H9 (cell line): ENCODE measurements around the gene PGS1. TPM values are rescaled to one million over a fixed set of nuclear protein-coding genes. Genes with fewer than 3 reads are reported as not detected.
A peak's percentile ranks its signal among the peaks of the same experiment; 100 is the strongest.

ENCODE experiments used
- DNase-seq: peaks from one replicate; pipeline ENCODE4 v3.0.0-alpha.2; 2017
- H2AFZ ChIP-seq: one replicate; pipeline ENCODE4 v1.6.1; 2013; ENCODE audit warnings: mild to moderate bottlenecking, low read length, control low read depth, moderate library complexity
- H2AK5ac ChIP-seq: 2 replicates; pipeline ENCODE4 v1.6.1; 2013; ENCODE audit warnings: low read length, control low read depth, mixed read lengths; ENCODE audit not compliant: insufficient read length
- H2BK120ac ChIP-seq: one replicate; pipeline ENCODE4 v1.6.1; 2013; ENCODE audit warnings: low read depth, mild to moderate bottlenecking, low read length, control low read depth, inconsistent platforms; ENCODE audit not compliant: poor library complexity, severe bottlenecking
- H2BK12ac ChIP-seq: 2 replicates; pipeline ENCODE4 v1.6.1; 2013; ENCODE audit warnings: low read length, control low read depth, mixed read lengths, low read depth; ENCODE audit not compliant: insufficient read length
- H2BK15ac ChIP-seq: 2 replicates; pipeline ENCODE4 v1.6.1; 2013; ENCODE audit warnings: low read depth, low read length, control low read depth
- H2BK20ac ChIP-seq: one replicate; pipeline ENCODE4 v1.6.1; 2013; ENCODE audit warnings: low read depth, mild to moderate bottlenecking, low read length, control low read depth, inconsistent platforms; ENCODE audit not compliant: poor library complexity, severe bottlenecking
- H2BK5ac ChIP-seq: 2 replicates; pipeline ENCODE4 v1.6.1; 2013; ENCODE audit warnings: low read length, control low read depth, mixed read lengths; ENCODE audit not compliant: insufficient read length
- H3K14ac ChIP-seq: 2 replicates; pipeline ENCODE4 v1.6.1; 2013; ENCODE audit warnings: low read length, control low read depth; ENCODE audit not compliant: insufficient read depth
- H3K18ac ChIP-seq: 2 replicates; pipeline ENCODE4 v1.6.1; 2013; ENCODE audit warnings: low read depth, mild to moderate bottlenecking, mixed read lengths, low read length, control low read depth; ENCODE audit not compliant: insufficient read length
- H3K23ac ChIP-seq: 2 replicates; pipeline ENCODE4 v1.6.1; 2013; ENCODE audit warnings: low read length, control low read depth, mixed read lengths, low read depth; ENCODE audit not compliant: insufficient read length
- H3K23me2 ChIP-seq: 2 replicates; pipeline ENCODE4 v1.6.1; 2013; ENCODE audit warnings: low read depth, mild to moderate bottlenecking, mixed read lengths, low read length, control low read depth; ENCODE audit not compliant: insufficient read length, poor library complexity, severe bottlenecking
- H3K27ac ChIP-seq: 2 replicates; pipeline ENCODE4 v1.5.1; 2013; ENCODE audit warnings: low read length, control low read depth, mixed read lengths, low read depth; ENCODE audit not compliant: insufficient read length
- H3K27me3 ChIP-seq: 2 replicates; pipeline ENCODE4 v1.6.1; 2013; ENCODE audit warnings: low read length, control low read depth, inconsistent platforms; ENCODE audit not compliant: insufficient read depth
- H3K4ac ChIP-seq: 2 replicates; pipeline ENCODE4 v1.6.1; 2013; ENCODE audit warnings: low read depth, mild to moderate bottlenecking, control low read depth, inconsistent platforms, low read length, moderate library complexity
- H3K4me1 ChIP-seq: 2 replicates; pipeline ENCODE4 v1.6.1; 2013; ENCODE audit warnings: low read length, control low read depth, inconsistent platforms; ENCODE audit not compliant: insufficient read depth
- H3K4me2 ChIP-seq: 2 replicates; pipeline ENCODE4 v1.6.1; 2013; ENCODE audit warnings: low read length, control low read depth, mixed read lengths; ENCODE audit not compliant: insufficient read length, insufficient read depth
- H3K56ac ChIP-seq: 2 replicates; pipeline ENCODE4 v1.6.1; 2013; ENCODE audit warnings: low read depth, mild to moderate bottlenecking, mixed read lengths, low read length, control low read depth; ENCODE audit not compliant: insufficient read length
- H3K79me1 ChIP-seq: 2 replicates; pipeline ENCODE4 v1.6.1; 2013; ENCODE audit warnings: low read depth, mild to moderate bottlenecking, moderate library complexity, low read length, control low read depth, inconsistent platforms; ENCODE audit not compliant: insufficient read depth, poor library complexity, severe bottlenecking
- H3K79me2 ChIP-seq: 2 replicates; pipeline ENCODE4 v1.6.1; 2013; ENCODE audit warnings: low read length, control low read depth, inconsistent platforms; ENCODE audit not compliant: insufficient read depth
- H3K9ac ChIP-seq: 2 replicates; pipeline ENCODE4 v1.6.1; 2013; ENCODE audit warnings: low read length, control low read depth, mixed read lengths; ENCODE audit not compliant: insufficient read length; ENCODE audit errors: extremely low read depth
- H3K9me3 ChIP-seq: one replicate; pipeline ENCODE4 v1.6.1; 2013; ENCODE audit warnings: low read depth, low read length, inconsistent platforms; ENCODE audit not compliant: control insufficient read depth
- H3T11ph ChIP-seq: one replicate; pipeline ENCODE4 v1.6.1; 2013; ENCODE audit warnings: mild to moderate bottlenecking, low read length, control low read depth, inconsistent platforms
- H4K20me1 ChIP-seq: one replicate; pipeline ENCODE4 v1.6.1; 2013; ENCODE audit not compliant: control insufficient read depth, insufficient read length, insufficient read depth
- H4K5ac ChIP-seq: 2 replicates; pipeline ENCODE4 v1.6.1; 2013; ENCODE audit warnings: low read depth, mild to moderate bottlenecking, mixed read lengths, low read length, control low read depth; ENCODE audit not compliant: insufficient read length
- H4K8ac ChIP-seq: replicated peaks from 2 replicates; pipeline ENCODE4 v1.6.1; 2013; ENCODE audit warnings: low read length, control low read depth, mixed read lengths, low read depth; ENCODE audit not compliant: insufficient read length
- H4K91ac ChIP-seq: 2 replicates; pipeline ENCODE4 v1.6.1; 2013; ENCODE audit warnings: low read depth, mild to moderate bottlenecking, moderate library complexity, mixed read lengths, low read length, control low read depth; ENCODE audit not compliant: insufficient read length
- H3K27ac Mint-ChIP-seq, 3 experiments: 2 replicates in 2 of 3; 3 replicates in 1 of 3; pipeline ENCODE4 v1.8.0; 2020 to 2021; ENCODE audit warnings: mixed read lengths in 3 of 3, mild to moderate bottlenecking in 1 of 3, moderate library complexity in 1 of 3
- H3K27me3 Mint-ChIP-seq: 2 replicates; pipeline ENCODE4 v1.8.0; 2021; ENCODE audit warnings: low read depth, mild to moderate bottlenecking, moderate library complexity, mixed read lengths
- H3K36me3 Mint-ChIP-seq, 3 experiments: 2 replicates in 2 of 3; 3 replicates in 1 of 3; pipeline ENCODE4 v1.8.0; 2020 to 2021; ENCODE audit warnings: low read depth in 3 of 3, mixed read lengths in 3 of 3; ENCODE audit not compliant: insufficient read depth in 1 of 3
- H3K4me1 Mint-ChIP-seq, 2 experiments: 2 replicates each; pipeline ENCODE4 v1.8.0; 2020; ENCODE audit warnings: mixed read lengths in 2 of 2
- H3K4me3 Mint-ChIP-seq, 2 experiments: 2 replicates in 1 of 2; 3 replicates in 1 of 2; pipeline ENCODE4 v1.8.0; 2020 to 2021; ENCODE audit warnings: mild to moderate bottlenecking in 2 of 2, mixed read lengths in 2 of 2, moderate library complexity in 1 of 2
- H3K9me3 Mint-ChIP-seq, 2 experiments: 2 replicates in 1 of 2; 3 replicates in 1 of 2; pipeline ENCODE4 v1.8.0; 2020; ENCODE audit warnings: mild to moderate bottlenecking in 2 of 2, mixed read lengths in 2 of 2, moderate library complexity in 1 of 2
- WGBS: extraction: QIAGEN DNeasy Blood & Tissue Kit; methylation state at CpG from one replicate; pipeline ENCODE4 v1.1.7; 2013; ENCODE audit warnings: missing lambda C conversion rate, low lambda C conversion rate, mixed read lengths; ENCODE audit not compliant: insufficient read length; ENCODE audit errors: extremely low coverage; 5-methylcytosine and 5-hydroxymethylcytosine counted together
- total RNA-seq: library from RNA; stranded (reverse); gene quantifications from 2 replicates; pipeline ENCODE4 v1.2.1, GENCODE V29; 2021
- TF ChIP-seq, protein P1 (sequence below): fragments of 200-600 bp; sonication (generic); conservative IDR thresholded peaks from 3 replicates; pipeline ENCODE4 v1.8.0; 2021; ENCODE audit warnings: antibody characterized with exemption, mild to moderate bottlenecking

The PGS1 gene
- total RNA-seq, 1 experiment from 2014 or later: 45.7 TPM

DNA sequence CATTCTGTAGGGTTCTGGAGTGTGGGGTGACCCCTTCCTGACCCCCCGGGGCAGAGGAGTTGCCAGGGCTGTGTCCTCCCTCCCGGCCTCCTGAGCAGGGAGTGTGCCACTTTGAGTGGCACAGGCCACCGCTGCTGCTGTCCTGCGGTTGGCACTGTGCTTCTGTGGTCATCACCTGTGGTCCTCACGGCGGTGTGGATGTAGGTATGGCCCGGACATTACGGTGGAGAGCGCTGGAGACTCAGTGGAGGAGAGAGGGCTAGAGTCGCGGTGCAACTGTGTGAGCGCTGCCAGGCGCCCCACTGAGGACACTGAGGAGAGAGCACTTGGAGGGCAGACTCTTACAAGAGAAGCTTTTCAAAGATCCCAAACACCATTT lies 39.1 kb downstream of the PGS1 start:
- H3K4me1 Mint-ChIP-seq: peaks cover 3 to 10% of the 10 kb centered on the region in 2 experiments; a peak in 3 of 4 replicates
- WGBS: no CpG with 5 or more reads among the region's 13 CpGs
- H3K23me2 ChIP-seq: no peaks in the 10 kb centered on the region

More for the DNA sequence above, 39.1 kb downstream of the PGS1 start:
- no peak overlapping the region for H4K5ac ChIP-seq
- no peak overlapping the region for H3T11ph ChIP-seq
- no peak overlapping the region for H2BK5ac ChIP-seq
- no peak overlapping the region for H3K4me2 ChIP-seq
- no peak overlapping the region for H2BK15ac ChIP-seq
- no peak overlapping the region for H3K18ac ChIP-seq
- no peak overlapping the region for H2BK12ac ChIP-seq
- H2BK120ac ChIP-seq: no peak overlapping the region
- no peak overlapping the region for H2AK5ac ChIP-seq
- no peak overlapping the region for H2BK20ac ChIP-seq
- no peak overlapping the region for H3K9ac ChIP-seq
- Mint-ChIP-seq H3K36me3 (peaks cover 25 to 75% (median 53%) of the 10 kb centered on the region in 3 experiments), H3K27me3 (no peaks in the 10 kb centered on the region), H3K27ac (0 out of 7 replicates have a peak overlapping the region, but pooled peaks of 1 of the 3 experiments have one; percentile 28), H3K9me3 (no peaks in the 10 kb centered on the region), H3K4me3 (no peak overlapping the region)
- no peaks in the 10 kb centered on the region for H3K27me3 ChIP-seq
- H2AFZ ChIP-seq: no peak overlapping the region
- no peak overlapping the region for H3K56ac ChIP-seq
- no peak overlapping the region for H4K91ac ChIP-seq
- H3K9me3 ChIP-seq: no peaks in the 10 kb centered on the region
- no peak overlapping the region for H3K4ac ChIP-seq
- no peaks in the 10 kb centered on the region; the same call in 1 of the 2 replicates for H3K79me2 ChIP-seq
- H3K27ac ChIP-seq: no peak overlapping the region
- no peak overlapping the region for H3K14ac ChIP-seq
- H4K8ac ChIP-seq: no peak overlapping the region
- peaks cover 3% of the 10 kb centered on the region for H4K20me1 ChIP-seq
- H3K4me1 ChIP-seq: no peaks in the 10 kb centered on the region
- TF ChIP-seq, protein P1, sequence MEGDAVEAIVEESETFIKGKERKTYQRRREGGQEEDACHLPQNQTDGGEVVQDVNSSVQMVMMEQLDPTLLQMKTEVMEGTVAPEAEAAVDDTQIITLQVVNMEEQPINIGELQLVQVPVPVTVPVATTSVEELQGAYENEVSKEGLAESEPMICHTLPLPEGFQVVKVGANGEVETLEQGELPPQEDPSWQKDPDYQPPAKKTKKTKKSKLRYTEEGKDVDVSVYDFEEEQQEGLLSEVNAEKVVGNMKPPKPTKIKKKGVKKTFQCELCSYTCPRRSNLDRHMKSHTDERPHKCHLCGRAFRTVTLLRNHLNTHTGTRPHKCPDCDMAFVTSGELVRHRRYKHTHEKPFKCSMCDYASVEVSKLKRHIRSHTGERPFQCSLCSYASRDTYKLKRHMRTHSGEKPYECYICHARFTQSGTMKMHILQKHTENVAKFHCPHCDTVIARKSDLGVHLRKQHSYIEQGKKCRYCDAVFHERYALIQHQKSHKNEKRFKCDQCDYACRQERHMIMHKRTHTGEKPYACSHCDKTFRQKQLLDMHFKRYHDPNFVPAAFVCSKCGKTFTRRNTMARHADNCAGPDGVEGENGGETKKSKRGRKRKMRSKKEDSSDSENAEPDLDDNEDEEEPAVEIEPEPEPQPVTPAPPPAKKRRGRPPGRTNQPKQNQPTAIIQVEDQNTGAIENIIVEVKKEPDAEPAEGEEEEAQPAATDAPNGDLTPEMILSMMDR: no peak
- no peaks in the 10 kb centered on the region for H3K79me1 ChIP-seq
- DNase-seq: no peak
- no peak overlapping the region for H3K23ac ChIP-seq
